Measurements from ENCODE around the gene CCDC142.

DNA sequence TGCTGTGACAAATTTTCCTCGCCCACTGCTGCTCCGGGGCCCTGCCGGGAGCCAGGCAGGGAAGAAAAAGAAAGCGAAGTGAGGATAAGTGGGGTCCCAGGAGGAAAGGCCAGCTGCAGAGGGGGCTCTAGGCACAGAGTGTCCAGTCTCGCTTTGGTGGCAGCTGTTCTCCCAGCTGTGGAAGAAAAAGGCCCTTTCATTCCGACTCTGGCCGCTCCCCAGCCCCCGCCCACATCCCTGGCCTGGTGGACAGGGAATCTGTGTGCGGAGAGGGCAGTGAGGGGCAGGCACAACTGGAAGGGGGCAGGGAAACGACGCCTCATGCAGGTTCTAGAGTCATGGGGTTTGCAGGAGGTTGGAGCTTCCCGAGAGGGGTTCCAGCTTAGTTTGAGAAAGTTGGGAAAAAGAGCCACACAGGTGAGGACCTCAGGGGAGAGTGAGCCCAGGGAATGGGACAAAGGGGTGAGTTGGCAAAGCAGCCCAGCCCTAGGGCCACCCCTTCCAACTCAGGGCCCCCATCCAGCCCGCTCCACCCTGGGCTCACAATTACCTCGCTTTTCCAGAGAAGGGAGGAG lies 42.9 kb downstream of the CCDC142 start:
- TF ChIP-seq, protein P1, sequence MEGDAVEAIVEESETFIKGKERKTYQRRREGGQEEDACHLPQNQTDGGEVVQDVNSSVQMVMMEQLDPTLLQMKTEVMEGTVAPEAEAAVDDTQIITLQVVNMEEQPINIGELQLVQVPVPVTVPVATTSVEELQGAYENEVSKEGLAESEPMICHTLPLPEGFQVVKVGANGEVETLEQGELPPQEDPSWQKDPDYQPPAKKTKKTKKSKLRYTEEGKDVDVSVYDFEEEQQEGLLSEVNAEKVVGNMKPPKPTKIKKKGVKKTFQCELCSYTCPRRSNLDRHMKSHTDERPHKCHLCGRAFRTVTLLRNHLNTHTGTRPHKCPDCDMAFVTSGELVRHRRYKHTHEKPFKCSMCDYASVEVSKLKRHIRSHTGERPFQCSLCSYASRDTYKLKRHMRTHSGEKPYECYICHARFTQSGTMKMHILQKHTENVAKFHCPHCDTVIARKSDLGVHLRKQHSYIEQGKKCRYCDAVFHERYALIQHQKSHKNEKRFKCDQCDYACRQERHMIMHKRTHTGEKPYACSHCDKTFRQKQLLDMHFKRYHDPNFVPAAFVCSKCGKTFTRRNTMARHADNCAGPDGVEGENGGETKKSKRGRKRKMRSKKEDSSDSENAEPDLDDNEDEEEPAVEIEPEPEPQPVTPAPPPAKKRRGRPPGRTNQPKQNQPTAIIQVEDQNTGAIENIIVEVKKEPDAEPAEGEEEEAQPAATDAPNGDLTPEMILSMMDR (conservative IDR thresholded peaks at IDR 0.05), result no peak
- TF ChIP-seq ZFX (IDR thresholded peaks at IDR 0.05), result no peak

All from C4-2B (cell line).